Thyroid gland (tissue), 4 donors: ENCODE results near the gene SASH1.

Experiments used
- CTCF ChIP-seq, 6 experiments: fragments of 200-600 bp in 3 of 6; fragments of 450-650 bp in 3 of 6; sonication (generic) in 3 of 6; IDR thresholded peaks; one replicate each; pipeline ENCODE4 v1.5.1; 2016 to 2019; ENCODE audit warnings: antibody characterized with exemption in 6 of 6, mild to moderate bottlenecking in 2 of 6, inconsistent platforms in 1 of 6, moderate library complexity in 1 of 6
- POLR2A ChIP-seq, 2 donors: fragments of 450-650 bp; IDR thresholded peaks; one replicate each; pipeline ENCODE4 v1.6.1; 2017; ENCODE audit warnings: antibody characterized with exemption in 2 of 2, mild to moderate bottlenecking in 2 of 2, moderate library complexity in 1 of 2

GRCh38 chr6:148332088-148332487 lies 10.6 kb upstream of the SASH1 start:
- no peak for TF ChIP-seq CTCF (IDR thresholded peaks at IDR 0.05)
- TF ChIP-seq POLR2A (IDR thresholded peaks at IDR 0.05), result no peak
